Activated T-helper 1 cell treated with anti-CD3 and anti-CD28 coated beads, Interleukin-2, amount 50 U/mL, for 16 hours (primary cell): ENCODE results near the gene DHX58.

Source experiments
- DNase-seq, 2 donors: peaks; one replicate each; pipeline ENCODE4 v3.0.0-alpha.2; 2020; ENCODE audit warnings: low read depth in 1 of 2, low spot score in 1 of 2

DHX58 gene

GRCh38 chr17:42087736-42088705 is 24.5 kb downstream of the DHX58 start:
- DNase-seq = no peak

- no peak for DNase-seq
These were observed 25.3 kb downstream of the DHX58 start for GRCh38 chr17:42087042-42087701.

GRCh38 chr17:42081516-42082129 is 30.9 kb downstream of the DHX58 start:
- DNase-seq = no peak

- DNase-seq = no peak
These were observed 33.0 kb downstream of the DHX58 start for GRCh38 chr17:42079541-42079940.

GRCh38 chr17:42078396-42079043 is 34.0 kb downstream of the DHX58 start:
- no peak for DNase-seq

- no peak for DNase-seq
These were observed 34.8 kb downstream of the DHX58 start for GRCh38 chr17:42077755-42078154.

- DNase-seq = no peak
These were observed 35.5 kb downstream of the DHX58 start for GRCh38 chr17:42076797-42077559.

GRCh38 chr17:42075789-42076188 is 36.7 kb downstream of the DHX58 start:
- no peak for DNase-seq

- DNase-seq = no peak
These were observed 40.0 kb downstream of the DHX58 start for GRCh38 chr17:42072323-42073187.

- no peak for DNase-seq
These were observed 40.7 kb downstream of the DHX58 start for GRCh38 chr17:42071810-42072209.

- no peak for DNase-seq
These were observed 43.5 kb downstream of the DHX58 start for GRCh38 chr17:42068979-42069378.

GRCh38 chr17:42067371-42068091 is 45.0 kb downstream of the DHX58 start:
- peak; percentile 50 to 62 for DNase-seq

GRCh38 chr17:42065201-42065600 is 47.3 kb downstream of the DHX58 start:
- no peak for DNase-seq

GRCh38 chr17:42062681-42063080 is 49.8 kb downstream of the DHX58 start:
- DNase-seq = no peak

- DNase-seq = no peak
These were observed 50.6 kb downstream of the DHX58 start for GRCh38 chr17:42061646-42062487.

GRCh38 chr17:42060231-42060630 is 52.3 kb downstream of the DHX58 start:
- no peak for DNase-seq

GRCh38 chr17:42059815-42060214 is 52.7 kb downstream of the DHX58 start:
- no peak for DNase-seq

GRCh38 chr17:42058063-42058462 is 54.5 kb downstream of the DHX58 start:
- DNase-seq = no peak
